SK-N-SH treated with all-trans-retinoic acid at 6 μM for 48 hours (cell line): ENCODE data around the gene DNER.

Source experiments
- ATAC-seq: fragments of 200-7000 bp; cut with Tn5 transposase; 3 replicates; pipeline ENCODE4 v1.9.1; 2020; ENCODE audit warnings: mild to moderate bottlenecking, moderate library complexity
- ARNTL ChIP-seq: fragments of 450-650 bp; formaldehyde crosslinking; IDR thresholded peaks from 2 replicates; pipeline ENCODE4 v1.5.0; 2020; ENCODE audit warnings: low read depth, mild to moderate bottlenecking, moderate library complexity, borderline replicate concordance
- BACH2 ChIP-seq: fragments of 250-450 bp; sonication (Bioruptor Pico); IDR thresholded peaks from 2 replicates; pipeline ENCODE4 v1.9.0; 2021; ENCODE audit warnings: mild to moderate bottlenecking, borderline replicate concordance
- CSDC2 ChIP-seq: fragments of 250-450 bp; sonication (Bioruptor Pico); IDR thresholded peaks from 2 replicates; pipeline ENCODE4 v1.5.0; 2020; ENCODE audit warnings: mild to moderate bottlenecking, moderate library complexity
- ESRRG ChIP-seq: fragments of 250-450 bp; sonication (Bioruptor Pico); IDR thresholded peaks from 2 replicates; pipeline ENCODE4 v1.6.1; 2021; ENCODE audit warnings: mild to moderate bottlenecking
- GLIS3 ChIP-seq: fragments of 250-450 bp; sonication (Bioruptor Pico); IDR thresholded peaks from 2 replicates; pipeline ENCODE4 v1.5.0; 2020; ENCODE audit warnings: mild to moderate bottlenecking, moderate library complexity
- ISL1 ChIP-seq: fragments of 250-450 bp; sonication (Bioruptor Pico); IDR thresholded peaks from 2 replicates; pipeline ENCODE4 v2.1.2; 2022; ENCODE audit warnings: mild to moderate bottlenecking, moderate library complexity
- OSR1 ChIP-seq: fragments of 250-450 bp; sonication (Bioruptor Pico); IDR thresholded peaks from 2 replicates; pipeline ENCODE4 v1.8.0; 2022; ENCODE audit warnings: moderate library complexity, mild to moderate bottlenecking, inconsistent platforms
- PPARA ChIP-seq: fragments of 250-450 bp; sonication (Bioruptor Pico); IDR thresholded peaks from 2 replicates; pipeline ENCODE4 v1.5.0; 2020; ENCODE audit warnings: mild to moderate bottlenecking, borderline replicate concordance
- RARB ChIP-seq: fragments of 250-450 bp; sonication (Bioruptor Pico); IDR thresholded peaks from 2 replicates; pipeline ENCODE4 v1.8.0; 2021; ENCODE audit warnings: mild to moderate bottlenecking, moderate library complexity
- SNAI2 ChIP-seq: fragments of 250-450 bp; sonication (Bioruptor Pico); IDR thresholded peaks from 2 replicates; pipeline ENCODE4 v1.5.0; 2020; ENCODE audit warnings: mild to moderate bottlenecking, moderate library complexity
- TCF4 ChIP-seq: fragments of 250-450 bp; sonication (Bioruptor Pico); IDR thresholded peaks from 2 replicates; pipeline ENCODE4 v1.8.0; 2021; ENCODE audit warnings: mild to moderate bottlenecking, moderate library complexity, borderline replicate concordance
- TOX ChIP-seq: fragments of 250-450 bp; sonication (Bioruptor Pico); IDR thresholded peaks from 2 replicates; pipeline ENCODE4 v1.8.0; 2021; ENCODE audit warnings: mild to moderate bottlenecking, moderate library complexity, borderline replicate concordance
- ZC3H10 ChIP-seq: fragments of 250-450 bp; sonication (Bioruptor Pico); IDR thresholded peaks from 2 replicates; pipeline ENCODE4 v1.5.1; 2021; ENCODE audit warnings: mild to moderate bottlenecking, moderate library complexity
- ZFP3 ChIP-seq: fragments of 250-450 bp; sonication (Bioruptor Pico); IDR thresholded peaks from 2 replicates; pipeline ENCODE4 v1.5.0; 2020; ENCODE audit warnings: mild to moderate bottlenecking, moderate library complexity
- ZFP30 ChIP-seq: fragments of 450-650 bp; formaldehyde crosslinking; IDR thresholded peaks from 2 replicates; pipeline ENCODE4 v1.5.0; 2022; ENCODE audit warnings: mild to moderate bottlenecking, moderate library complexity
- ZNF565 ChIP-seq: fragments of 450-650 bp; formaldehyde crosslinking; conservative IDR thresholded peaks from 2 replicates; pipeline ENCODE4 v1.5.0; 2020; ENCODE audit warnings: low read depth, mild to moderate bottlenecking, moderate library complexity
- ZNF70 ChIP-seq: fragments of 450-650 bp; formaldehyde crosslinking; IDR thresholded peaks from 2 replicates; pipeline ENCODE4 v1.5.0; 2020; ENCODE audit warnings: mild to moderate bottlenecking, moderate library complexity
- ZNF8 ChIP-seq: fragments of 450-650 bp; formaldehyde crosslinking; IDR thresholded peaks from 2 replicates; pipeline ENCODE4 v1.5.0; 2020; ENCODE audit warnings: mild to moderate bottlenecking, moderate library complexity
- TF ChIP-seq, protein P1 (sequence below): fragments of 250-450 bp; sonication (Bioruptor Pico); IDR thresholded peaks from 2 replicates; pipeline ENCODE4 v1.8.0; 2021; ENCODE audit warnings: low read depth, mild to moderate bottlenecking, moderate library complexity, borderline replicate concordance
- TF ChIP-seq, protein P2 (sequence below): fragments of 250-450 bp; sonication (Bioruptor Pico); IDR thresholded peaks from 2 replicates; pipeline ENCODE4 v1.8.0; 2020; ENCODE audit warnings: mild to moderate bottlenecking, moderate library complexity, borderline replicate concordance
- TF ChIP-seq, protein P3 (sequence below): fragments of 250-450 bp; sonication (Bioruptor Pico); IDR thresholded peaks from 2 replicates; pipeline ENCODE4 v1.5.1; 2020; ENCODE audit warnings: low read depth, mild to moderate bottlenecking, moderate library complexity
- TF ChIP-seq, protein P4 (sequence below): fragments of 250-450 bp; sonication (Bioruptor Pico); IDR thresholded peaks from 2 replicates; pipeline ENCODE4 v1.5.0; 2020; ENCODE audit warnings: mild to moderate bottlenecking, moderate library complexity

Gene DNER

DNA sequence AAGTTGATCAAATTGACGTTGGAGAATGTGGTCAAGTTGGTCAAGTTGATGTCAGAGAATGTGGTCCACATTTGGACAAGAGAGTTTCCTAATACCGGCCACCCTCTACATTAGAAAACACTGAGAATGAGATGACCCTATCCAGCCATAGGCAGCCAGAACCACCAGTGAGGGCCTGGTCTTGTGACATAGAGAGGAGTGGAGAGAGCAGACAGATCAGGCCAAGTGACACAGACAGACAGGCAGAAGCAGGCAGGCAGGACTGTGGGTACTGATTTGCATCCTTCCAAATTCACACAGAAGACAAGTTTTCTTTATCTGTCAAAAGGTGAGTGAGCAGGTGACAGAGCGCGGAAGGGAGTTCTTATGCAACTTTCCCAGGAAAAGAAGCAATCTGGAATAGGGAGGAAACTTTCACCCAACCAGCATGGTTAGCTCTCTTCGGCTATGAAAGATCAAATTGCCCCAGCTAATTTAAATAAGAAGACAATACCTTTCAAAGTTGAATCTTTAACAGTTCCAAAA lies 334.2 kb downstream of the DNER start:
- TF ChIP-seq, protein P1, sequence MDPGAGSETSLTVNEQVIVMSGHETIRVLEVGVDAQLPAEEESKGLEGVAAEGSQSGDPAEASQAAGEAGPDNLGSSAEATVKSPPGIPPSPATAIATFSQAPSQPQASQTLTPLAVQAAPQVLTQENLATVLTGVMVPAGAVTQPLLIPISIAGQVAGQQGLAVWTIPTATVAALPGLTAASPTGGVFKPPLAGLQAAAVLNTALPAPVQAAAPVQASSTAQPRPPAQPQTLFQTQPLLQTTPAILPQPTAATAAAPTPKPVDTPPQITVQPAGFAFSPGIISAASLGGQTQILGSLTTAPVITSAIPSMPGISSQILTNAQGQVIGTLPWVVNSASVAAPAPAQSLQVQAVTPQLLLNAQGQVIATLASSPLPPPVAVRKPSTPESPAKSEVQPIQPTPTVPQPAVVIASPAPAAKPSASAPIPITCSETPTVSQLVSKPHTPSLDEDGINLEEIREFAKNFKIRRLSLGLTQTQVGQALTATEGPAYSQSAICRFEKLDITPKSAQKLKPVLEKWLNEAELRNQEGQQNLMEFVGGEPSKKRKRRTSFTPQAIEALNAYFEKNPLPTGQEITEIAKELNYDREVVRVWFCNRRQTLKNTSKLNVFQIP (CRISPR knock-in tag), result no peak
- TF ChIP-seq ZNF565 (CRISPR knock-in tag) (no peak), ARNTL (CRISPR knock-in tag) (no peak), RARB (CRISPR knock-in tag) (no peak), ESRRG (CRISPR knock-in tag) (no peak), SNAI2 (no peak), PPARA (CRISPR knock-in tag) (no peak), GLIS3 (CRISPR knock-in tag) (no peak), ZC3H10 (CRISPR knock-in tag) (no peak), ISL1 (CRISPR knock-in tag) (no peak), ZFP30 (CRISPR knock-in tag) (no peak), ZFP3 (CRISPR knock-in tag) (no peak)
- TF ChIP-seq, protein P2, sequence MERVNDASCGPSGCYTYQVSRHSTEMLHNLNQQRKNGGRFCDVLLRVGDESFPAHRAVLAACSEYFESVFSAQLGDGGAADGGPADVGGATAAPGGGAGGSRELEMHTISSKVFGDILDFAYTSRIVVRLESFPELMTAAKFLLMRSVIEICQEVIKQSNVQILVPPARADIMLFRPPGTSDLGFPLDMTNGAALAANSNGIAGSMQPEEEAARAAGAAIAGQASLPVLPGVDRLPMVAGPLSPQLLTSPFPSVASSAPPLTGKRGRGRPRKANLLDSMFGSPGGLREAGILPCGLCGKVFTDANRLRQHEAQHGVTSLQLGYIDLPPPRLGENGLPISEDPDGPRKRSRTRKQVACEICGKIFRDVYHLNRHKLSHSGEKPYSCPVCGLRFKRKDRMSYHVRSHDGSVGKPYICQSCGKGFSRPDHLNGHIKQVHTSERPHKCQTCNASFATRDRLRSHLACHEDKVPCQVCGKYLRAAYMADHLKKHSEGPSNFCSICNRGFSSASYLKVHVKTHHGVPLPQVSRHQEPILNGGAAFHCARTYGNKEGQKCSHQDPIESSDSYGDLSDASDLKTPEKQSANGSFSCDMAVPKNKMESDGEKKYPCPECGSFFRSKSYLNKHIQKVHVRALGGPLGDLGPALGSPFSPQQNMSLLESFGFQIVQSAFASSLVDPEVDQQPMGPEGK (CRISPR knock-in tag), result no peak

DNA sequence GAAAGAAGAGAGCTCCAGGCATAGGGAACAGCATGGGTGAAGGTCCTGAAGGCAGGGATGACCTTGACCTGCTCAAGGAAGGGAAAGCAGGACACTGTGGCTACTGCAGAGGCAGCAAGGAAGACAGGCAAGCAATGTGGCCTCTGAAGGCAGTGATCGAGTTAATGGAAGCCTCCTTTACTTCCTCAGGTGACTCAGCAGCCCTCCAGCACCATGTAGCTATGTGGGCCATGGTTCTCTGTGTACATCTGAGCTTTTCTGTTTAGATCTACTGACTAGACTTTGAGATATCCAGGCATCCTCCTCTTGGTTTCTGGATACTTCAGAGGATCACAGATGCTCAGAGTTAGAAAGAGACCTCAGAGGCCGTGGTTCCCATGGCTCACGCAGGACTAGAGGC lies 336.0 kb downstream of the DNER start:
- TF ChIP-seq ISL1 (CRISPR knock-in tag) (no peak), OSR1 (CRISPR knock-in tag) (no peak), BACH2 (CRISPR knock-in tag) (no peak), TOX (CRISPR knock-in tag) (no peak), RARB (CRISPR knock-in tag) (no peak), ZNF70 (no peak), TCF4 (CRISPR knock-in tag) (no peak), ARNTL (CRISPR knock-in tag) (no peak), ZC3H10 (CRISPR knock-in tag) (no peak), ZNF8 (CRISPR knock-in tag) (no peak), CSDC2 (no peak), SNAI2 (no peak)
- TF ChIP-seq, protein P3, sequence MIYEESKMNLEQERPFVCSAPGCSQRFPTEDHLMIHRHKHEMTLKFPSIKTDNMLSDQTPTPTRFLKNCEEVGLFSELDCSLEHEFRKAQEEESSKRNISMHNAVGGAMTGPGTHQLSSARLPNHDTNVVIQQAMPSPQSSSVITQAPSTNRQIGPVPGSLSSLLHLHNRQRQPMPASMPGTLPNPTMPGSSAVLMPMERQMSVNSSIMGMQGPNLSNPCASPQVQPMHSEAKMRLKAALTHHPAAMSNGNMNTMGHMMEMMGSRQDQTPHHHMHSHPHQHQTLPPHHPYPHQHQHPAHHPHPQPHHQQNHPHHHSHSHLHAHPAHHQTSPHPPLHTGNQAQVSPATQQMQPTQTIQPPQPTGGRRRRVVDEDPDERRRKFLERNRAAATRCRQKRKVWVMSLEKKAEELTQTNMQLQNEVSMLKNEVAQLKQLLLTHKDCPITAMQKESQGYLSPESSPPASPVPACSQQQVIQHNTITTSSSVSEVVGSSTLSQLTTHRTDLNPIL (CRISPR knock-in tag), result no peak
- TF ChIP-seq, protein P2 (CRISPR knock-in tag), result no peak
- TF ChIP-seq, protein P4, sequence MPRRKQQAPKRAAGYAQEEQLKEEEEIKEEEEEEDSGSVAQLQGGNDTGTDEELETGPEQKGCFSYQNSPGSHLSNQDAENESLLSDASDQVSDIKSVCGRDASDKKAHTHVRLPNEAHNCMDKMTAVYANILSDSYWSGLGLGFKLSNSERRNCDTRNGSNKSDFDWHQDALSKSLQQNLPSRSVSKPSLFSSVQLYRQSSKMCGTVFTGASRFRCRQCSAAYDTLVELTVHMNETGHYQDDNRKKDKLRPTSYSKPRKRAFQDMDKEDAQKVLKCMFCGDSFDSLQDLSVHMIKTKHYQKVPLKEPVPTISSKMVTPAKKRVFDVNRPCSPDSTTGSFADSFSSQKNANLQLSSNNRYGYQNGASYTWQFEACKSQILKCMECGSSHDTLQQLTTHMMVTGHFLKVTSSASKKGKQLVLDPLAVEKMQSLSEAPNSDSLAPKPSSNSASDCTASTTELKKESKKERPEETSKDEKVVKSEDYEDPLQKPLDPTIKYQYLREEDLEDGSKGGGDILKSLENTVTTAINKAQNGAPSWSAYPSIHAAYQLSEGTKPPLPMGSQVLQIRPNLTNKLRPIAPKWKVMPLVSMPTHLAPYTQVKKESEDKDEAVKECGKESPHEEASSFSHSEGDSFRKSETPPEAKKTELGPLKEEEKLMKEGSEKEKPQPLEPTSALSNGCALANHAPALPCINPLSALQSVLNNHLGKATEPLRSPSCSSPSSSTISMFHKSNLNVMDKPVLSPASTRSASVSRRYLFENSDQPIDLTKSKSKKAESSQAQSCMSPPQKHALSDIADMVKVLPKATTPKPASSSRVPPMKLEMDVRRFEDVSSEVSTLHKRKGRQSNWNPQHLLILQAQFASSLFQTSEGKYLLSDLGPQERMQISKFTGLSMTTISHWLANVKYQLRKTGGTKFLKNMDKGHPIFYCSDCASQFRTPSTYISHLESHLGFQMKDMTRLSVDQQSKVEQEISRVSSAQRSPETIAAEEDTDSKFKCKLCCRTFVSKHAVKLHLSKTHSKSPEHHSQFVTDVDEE, result no peak
- TF ChIP-seq, protein P1 (CRISPR knock-in tag), result no peak
- TF ChIP-seq, all 23 proteins: peak for 0
- no peak for ATAC-seq

More for the DNA sequence above, 334.2 kb downstream of the DNER start:
- no peak for ATAC-seq
